SK-N-DZ (cell line): ENCODE results near the gene CNBD2.
A peak's percentile ranks its signal among the peaks of the same experiment; 100 is the strongest.
"Not testable (repeated sequence)": the region's sequence is repeated elsewhere in the genome, so short reads cannot be mapped to it uniquely, and the experiment has no call there.

Source experiments
- DNase-seq: peaks from one replicate; pipeline ENCODE4 v3.0.0-alpha.2; 2015; ENCODE audit warnings: low spot score

Gene CNBD2

GRCh38 chr20:36018208-36018988 is 50.0 kb downstream of the CNBD2 start:
- no peak for DNase-seq

DNA sequence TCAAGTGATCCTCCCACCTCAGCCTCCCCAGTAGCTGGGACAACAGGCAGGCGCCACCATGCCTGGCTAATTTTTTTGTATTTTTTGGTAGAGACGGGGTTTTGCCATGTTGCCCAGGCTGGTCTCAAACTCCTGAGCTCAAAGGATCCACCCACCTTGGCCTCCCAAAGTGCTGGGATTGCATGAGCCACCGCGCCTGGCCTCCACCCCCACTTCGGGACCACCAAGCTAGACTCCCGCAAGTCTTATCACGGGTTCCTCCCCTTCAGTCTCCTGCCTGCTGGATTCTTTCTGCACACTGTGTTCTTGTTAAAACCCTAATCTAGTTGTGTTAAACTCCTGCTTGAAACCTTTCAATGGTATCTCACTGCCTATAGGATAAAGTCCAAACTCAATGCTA is 57.7 kb downstream of the CNBD2 start:
- DNase-seq: not testable (repeated sequence)

DNA sequence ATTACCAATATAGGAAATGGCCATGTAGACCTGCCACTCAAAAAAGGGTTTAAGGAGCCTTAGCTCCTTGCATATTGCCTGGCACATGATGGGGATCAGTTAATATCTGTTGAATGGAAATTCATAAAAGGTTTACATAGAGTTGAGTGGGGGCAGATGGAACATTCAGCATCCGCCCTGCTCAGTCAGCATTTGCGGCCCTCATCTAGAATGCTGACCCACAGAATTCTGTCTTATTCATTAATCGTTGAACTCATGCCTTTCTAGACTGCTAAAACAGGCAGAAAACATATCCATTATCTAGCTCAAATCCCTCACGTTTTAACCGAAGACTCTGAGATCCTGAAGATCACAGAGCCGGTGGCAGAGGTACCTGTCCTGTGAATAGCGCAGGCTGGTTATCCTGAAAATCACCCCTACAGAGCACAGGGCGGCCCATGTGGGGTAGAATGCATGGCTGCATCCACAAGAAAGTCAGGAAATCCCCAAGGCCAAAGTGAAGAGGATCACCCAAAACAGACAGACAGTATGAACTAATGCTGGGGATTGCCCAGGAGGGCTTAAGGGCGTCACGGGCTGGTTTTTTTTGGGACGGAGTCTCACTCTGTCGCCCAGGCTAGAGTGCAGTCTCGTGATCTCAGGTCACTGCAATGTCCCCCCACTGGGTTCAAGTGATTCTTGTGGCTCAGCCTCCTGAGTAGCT is 59.9 kb downstream of the CNBD2 start:
- no peak for DNase-seq

GRCh38 chr20:36030149-36030548 is 61.8 kb downstream of the CNBD2 start:
- DNase-seq: no peak

DNA sequence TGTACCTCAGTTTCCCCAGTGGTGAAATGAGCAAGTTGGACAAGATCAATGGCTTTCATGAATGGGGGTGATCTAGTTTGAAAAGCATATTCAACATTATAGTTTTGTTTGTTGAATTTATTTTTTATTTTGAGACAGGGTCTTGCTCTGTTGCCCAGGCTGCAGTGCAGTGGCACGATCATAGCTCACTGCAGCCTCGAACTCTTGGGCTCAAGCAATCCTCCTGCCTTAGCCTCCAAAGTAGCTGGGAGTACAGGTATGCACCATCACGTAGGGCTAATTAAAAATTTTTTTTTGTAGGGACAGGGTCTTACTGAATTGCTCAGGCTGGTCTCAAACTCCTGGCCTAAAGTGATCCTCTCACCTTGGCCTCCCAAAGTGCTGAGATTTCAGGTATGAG is 63.4 kb downstream of the CNBD2 start:
- DNase-seq: no peak

DNA sequence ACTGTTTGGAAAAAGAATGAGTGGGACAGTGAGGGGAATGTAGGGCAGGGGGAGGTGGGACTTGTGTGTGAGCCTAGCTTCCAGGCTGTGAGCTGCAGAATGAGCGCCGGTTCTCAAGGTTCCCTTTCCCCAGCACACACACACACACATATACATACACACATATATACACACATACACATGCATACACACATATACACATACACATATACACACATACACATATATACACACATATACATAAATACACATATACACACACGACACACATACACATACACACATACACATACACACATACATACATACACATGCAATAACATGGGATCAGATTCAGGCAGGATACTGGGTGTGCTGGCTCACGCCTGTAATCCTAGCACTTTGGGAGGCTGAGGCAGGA is 66.5 kb downstream of the CNBD2 start:
- DNase-seq: no peak

DNA sequence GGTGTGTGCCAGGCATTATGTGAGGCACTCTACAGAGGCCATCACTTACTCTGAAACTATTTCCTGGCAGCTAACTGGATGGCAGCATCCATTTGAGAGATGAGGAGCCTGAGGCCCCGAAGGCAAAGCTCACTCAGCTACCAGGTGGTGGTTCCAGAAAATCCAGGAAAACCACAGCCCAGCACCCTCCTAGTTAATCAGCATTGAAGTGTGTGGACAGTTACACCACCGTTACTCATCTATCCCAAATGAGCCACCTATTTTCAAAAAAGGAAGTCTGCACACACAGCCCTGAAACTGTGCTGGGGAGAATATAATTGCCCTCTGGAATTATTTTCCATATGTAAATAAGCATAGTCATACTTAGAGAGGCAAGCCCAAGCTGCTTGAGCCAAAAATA is 67.4 kb downstream of the CNBD2 start:
- no peak for DNase-seq

- DNase-seq: no peak
Measured at GRCh38 chr20:36036688-36037087, 68.3 kb downstream of the CNBD2 start.

- DNase-seq: no peak
Measured at GRCh38 chr20:36040571-36040970, 72.2 kb downstream of the CNBD2 start.

DNA sequence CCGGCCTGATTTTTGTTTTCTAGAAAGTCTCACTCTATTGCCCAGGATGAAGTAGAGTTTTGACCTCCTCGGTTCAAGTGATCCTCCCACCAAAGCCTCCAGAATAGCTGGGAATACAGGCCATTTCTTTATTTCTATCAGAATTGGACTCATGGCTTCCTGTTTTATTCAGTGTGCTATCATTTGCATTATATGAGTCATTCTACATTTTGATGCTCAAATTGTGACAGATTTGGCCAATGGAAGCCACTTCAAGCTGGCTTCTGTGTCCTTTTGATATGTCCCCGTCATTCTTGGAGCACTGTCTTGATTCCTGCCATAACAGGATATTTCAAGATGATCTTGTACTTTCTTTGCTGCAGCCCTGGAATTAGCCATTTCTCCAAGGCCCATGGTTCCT is 75.1 kb downstream of the CNBD2 start:
- DNase-seq: no peak

GRCh38 chr20:36043892-36044515 is 75.6 kb downstream of the CNBD2 start:
- DNase-seq: no peak

- no peak for DNase-seq
Measured at GRCh38 chr20:36045373-36045714, 77.0 kb downstream of the CNBD2 start.

GRCh38 chr20:36046073-36046798 is 77.8 kb downstream of the CNBD2 start:
- DNase-seq: not testable (repeated sequence)

DNA sequence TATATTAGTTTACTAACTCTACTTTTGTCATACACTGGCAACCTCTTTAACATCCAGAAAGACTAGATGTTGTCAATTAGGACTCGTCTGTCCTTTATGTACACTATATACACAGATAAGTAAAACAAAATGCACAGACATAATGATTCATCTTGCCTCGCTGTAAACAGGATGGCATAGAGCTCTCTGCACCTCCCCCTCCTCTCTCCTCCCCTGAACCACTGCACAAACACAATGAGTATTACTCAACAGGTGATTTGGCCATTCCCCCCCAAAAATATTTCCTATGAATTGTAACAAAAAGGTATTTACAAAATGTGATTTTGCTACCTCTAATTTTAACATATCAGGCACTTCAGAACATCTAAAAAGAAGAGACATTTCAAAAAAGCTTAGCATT is 81.0 kb downstream of the CNBD2 start:
- not testable (repeated sequence) for DNase-seq

- peak; percentile 91 for DNase-seq
Measured at GRCh38 chr20:36050436-36051317, 82.3 kb downstream of the CNBD2 start.

DNA sequence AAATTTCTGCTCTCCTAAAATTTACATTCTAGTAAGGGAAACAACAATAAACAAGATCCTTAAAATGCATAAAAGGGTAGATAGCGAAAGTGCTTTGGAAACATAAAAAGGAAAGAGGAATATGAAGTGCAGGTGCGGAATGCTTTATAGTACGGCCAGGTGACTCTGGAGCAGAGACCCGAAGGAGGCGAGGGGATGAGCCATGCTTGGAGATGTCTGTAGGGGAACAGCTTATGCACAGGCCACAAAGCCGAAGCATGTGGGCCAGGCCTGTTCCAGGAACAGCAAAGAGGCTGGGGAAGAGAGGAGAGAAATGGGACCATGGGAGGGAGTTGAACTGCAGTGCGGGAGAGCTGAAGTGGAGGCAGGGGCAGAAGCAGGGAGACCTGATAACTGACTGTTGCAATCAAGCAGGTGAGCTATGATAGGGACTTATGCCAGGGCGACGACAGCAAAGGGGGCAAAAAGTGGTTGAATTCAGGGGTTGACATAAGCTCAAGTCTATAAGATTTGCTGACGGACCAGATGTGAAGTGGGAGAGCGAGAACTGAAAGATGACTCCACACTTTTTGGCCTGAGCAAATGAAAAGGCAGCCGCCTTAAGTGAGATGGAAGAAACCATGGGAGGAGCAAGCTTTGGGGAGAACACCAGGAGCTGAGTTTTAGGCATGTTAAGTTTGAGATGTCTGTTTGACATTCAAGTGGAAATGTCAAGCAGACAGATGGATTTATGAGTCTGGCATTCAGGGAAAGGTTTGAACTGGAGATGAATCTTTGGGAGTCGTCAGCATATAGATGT is 83.1 kb downstream of the CNBD2 start:
- DNase-seq: no peak

- DNase-seq: no peak
Measured at GRCh38 chr20:36052117-36052513, 83.7 kb downstream of the CNBD2 start.

GRCh38 chr20:36053863-36054518 is 85.6 kb downstream of the CNBD2 start:
- not testable (repeated sequence) for DNase-seq

DNA sequence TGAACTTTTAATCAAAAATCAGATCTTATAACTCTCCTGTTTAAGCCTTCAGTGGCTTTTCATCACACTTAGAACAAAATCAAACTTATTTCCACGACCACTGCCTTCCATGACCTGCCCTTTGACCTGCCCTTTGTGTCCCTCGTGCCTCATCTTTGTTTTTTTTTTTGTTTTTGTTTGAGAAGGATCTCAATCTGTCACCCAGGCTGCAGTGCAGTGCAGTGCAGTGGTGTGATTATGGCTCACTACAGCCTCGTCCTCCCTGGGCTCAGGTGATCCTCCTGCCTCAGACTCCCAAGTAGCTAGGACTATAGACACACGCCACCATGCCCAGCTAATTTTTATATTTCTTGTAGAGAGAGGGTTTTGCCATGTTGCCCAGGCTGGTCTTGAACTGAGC is 86.8 kb downstream of the CNBD2 start:
- no peak for DNase-seq

GRCh38 chr20:36060676-36061075 is 92.3 kb downstream of the CNBD2 start:
- DNase-seq: no peak
